NCI-H69 (cell line): ENCODE data around the gene ATP2B3.
A peak's percentile ranks its signal among the peaks of the same experiment; 100 is the strongest.

ENCODE experiments used
- DNase-seq: peaks from one replicate; lab custom pipeline; 2025; lab: John Stamatoyannopoulos, UW

The ATP2B3 gene

GRCh38 chrX:153533091-153533490 lies 15.6 kb downstream of the ATP2B3 start:
- DNase-seq = peak; percentile 9

GRCh38 chrX:153537080-153537479 lies 19.6 kb downstream of the ATP2B3 start:
- DNase-seq = no peak

GRCh38 chrX:153537526-153538295 lies 20.3 kb downstream of the ATP2B3 start:
- peak; percentile 63 for DNase-seq

- DNase-seq = no peak
Measured at GRCh38 chrX:153538424-153538823, 21.0 kb downstream of the ATP2B3 start.

GRCh38 chrX:153539171-153539978 lies 21.9 kb downstream of the ATP2B3 start:
- DNase-seq = peak; percentile 37

GRCh38 chrX:153539979-153540358 lies 22.5 kb downstream of the ATP2B3 start:
- no peak for DNase-seq

GRCh38 chrX:153544727-153545126 lies 27.3 kb downstream of the ATP2B3 start:
- no peak for DNase-seq

- no peak for DNase-seq
Measured at GRCh38 chrX:153546386-153546785, 28.9 kb downstream of the ATP2B3 start.

- DNase-seq = no peak
Measured at GRCh38 chrX:153547195-153547594, 29.8 kb downstream of the ATP2B3 start.

- no peak for DNase-seq
Measured at GRCh38 chrX:153549231-153549630, 31.8 kb downstream of the ATP2B3 start.

- DNase-seq = no peak
Measured at GRCh38 chrX:153549807-153550206, 32.4 kb downstream of the ATP2B3 start.

- no peak for DNase-seq
Measured at GRCh38 chrX:153551135-153551534, 33.7 kb downstream of the ATP2B3 start.

GRCh38 chrX:153554519-153555167 lies 37.2 kb downstream of the ATP2B3 start:
- peak; percentile 28 for DNase-seq

- DNase-seq = no peak
Measured at GRCh38 chrX:153556767-153557166, 39.3 kb downstream of the ATP2B3 start.

- no peak for DNase-seq
Measured at GRCh38 chrX:153557618-153558355, 40.3 kb downstream of the ATP2B3 start.

- no peak for DNase-seq
Measured at GRCh38 chrX:153560000-153560399, 42.6 kb downstream of the ATP2B3 start.

- no peak for DNase-seq
Measured at GRCh38 chrX:153560466-153560865, 43.0 kb downstream of the ATP2B3 start.

GRCh38 chrX:153561337-153561736 lies 43.9 kb downstream of the ATP2B3 start:
- no peak for DNase-seq

- DNase-seq = no peak
Measured at GRCh38 chrX:153562546-153562945, 45.1 kb downstream of the ATP2B3 start.

- peak; percentile 14 for DNase-seq
Measured at GRCh38 chrX:153564047-153564606, 46.7 kb downstream of the ATP2B3 start.

- no peak for DNase-seq
Measured at GRCh38 chrX:153565996-153566580, 48.6 kb downstream of the ATP2B3 start.
